CD4-positive, alpha-beta T cell (primary cell): ENCODE measurements around the gene CPA4. TPM values are rescaled to one million over a fixed set of nuclear protein-coding genes. Genes with fewer than 3 reads are reported as not detected.

Source experiments
- ATAC-seq: fragments of 200-7000 bp; cut with Tn5 transposase; one replicate; pipeline ENCODE4 v1.10.0; 2022; ENCODE audit warnings: mild to moderate bottlenecking; ENCODE audit not compliant: poor library complexity
- CTCF ChIA-PET: fragments of 350-600 bp; sonication (Branson Sonifier 250); formaldehyde crosslinking; loops from one replicate; lab custom pipeline; 2021; ENCODE audit warnings: antibody characterized with exemption, inconsistent platforms; lab: Charles Lee
- POLR2A ChIA-PET: fragments of 350-600 bp; sonication (Branson Sonifier 250); formaldehyde crosslinking; loops from one replicate; lab custom pipeline; 2021; ENCODE audit warnings: antibody characterized with exemption, inconsistent platforms; lab: Charles Lee
- DNase-seq, 14 experiments: peaks; one replicate each; pipeline ENCODE4 v3.0.0-alpha.2; 2013 to 2020; ENCODE audit warnings: mixed read lengths in 2 of 14
- H3K27ac ChIP-seq, 2 donors: one replicate each; pipeline versions ENCODE4 v1.5.1 to v1.7.0; 2013; ENCODE audit warnings: low read length in 2 of 2, low read depth in 1 of 2, mild to moderate bottlenecking in 1 of 2
- H3K27me3 ChIP-seq, 2 experiments: 1 replicate in 1 of 2; 2 replicates in 1 of 2; pipeline versions ENCODE4 v1.6.1 to v1.7.0; 2013; ENCODE audit warnings: low read length in 2 of 2, control low read depth in 1 of 2, mild to moderate bottlenecking in 1 of 2, moderate library complexity in 1 of 2; ENCODE audit not compliant: insufficient read depth in 2 of 2, control insufficient read depth in 1 of 2
- H3K36me3 ChIP-seq: one replicate; pipeline ENCODE4 v1.6.1; 2013; ENCODE audit warnings: low read length, control low read depth; ENCODE audit not compliant: insufficient read depth
- H3K4me1 ChIP-seq: one replicate; pipeline ENCODE4 v1.6.1; 2013; ENCODE audit warnings: low read length, control low read depth; ENCODE audit not compliant: insufficient read depth
- H3K4me3 ChIP-seq: one replicate; pipeline ENCODE4 v1.5.1; 2013; ENCODE audit warnings: mild to moderate bottlenecking, low read length, moderate library complexity
- H3K9me3 ChIP-seq, 2 experiments: 1 replicate in 1 of 2; 2 replicates in 1 of 2; pipeline versions ENCODE4 v1.6.1 to v1.7.0; 2013; ENCODE audit warnings: low read length in 2 of 2, mild to moderate bottlenecking in 2 of 2, control low read depth in 1 of 2, moderate library complexity in 1 of 2; ENCODE audit not compliant: control insufficient read depth in 1 of 2, insufficient read depth in 1 of 2
- H3K27ac Mint-ChIP-seq: one replicate; pipeline ENCODE4 v1.8.0; 2020; ENCODE audit warnings: mixed read lengths
- H3K27me3 Mint-ChIP-seq: one replicate; pipeline ENCODE4 v1.8.0; 2021; ENCODE audit warnings: mixed read lengths
- H3K36me3 Mint-ChIP-seq: one replicate; pipeline ENCODE4 v1.8.0; 2021; ENCODE audit warnings: low read depth, mixed read lengths
- H3K4me1 Mint-ChIP-seq: one replicate; pipeline ENCODE4 v1.8.0; 2021; ENCODE audit warnings: low read depth, mixed read lengths
- H3K4me3 Mint-ChIP-seq: one replicate; pipeline ENCODE4 v1.8.0; 2020; ENCODE audit warnings: mild to moderate bottlenecking, mixed read lengths
- H3K9me3 Mint-ChIP-seq: one replicate; pipeline ENCODE4 v1.8.0; 2020; ENCODE audit warnings: mixed read lengths
- intact Hi-C, 2 experiments: fragments of 100-400 bp; cut with DNase I in 1 of 2; cut with micrococcal nuclease in 1 of 2; formaldehyde crosslinking; loops; one replicate each; pipeline versions ENCODE4 v1.15.1 to v1.9.0; 2023 to 2025; cut with DNase I, micrococcal nuclease
- total RNA-seq, 174 experiments: library from RNA in 2 of 174; stranded (reverse) in 2 of 174; gene quantifications; one replicate each; pipeline ENCODE4 v1.2.3 and lab custom pipeline; 2021 to 2026
- TF ChIP-seq, protein P1 (sequence below): fragments of 200-600 bp; IDR thresholded peaks from one replicate; pipeline ENCODE4 v1.8.0; 2022; ENCODE audit warnings: antibody characterized with exemption, mild to moderate bottlenecking

The CPA4 gene
- total RNA-seq, 2 experiments from 2014 or later: not detected

DNA sequence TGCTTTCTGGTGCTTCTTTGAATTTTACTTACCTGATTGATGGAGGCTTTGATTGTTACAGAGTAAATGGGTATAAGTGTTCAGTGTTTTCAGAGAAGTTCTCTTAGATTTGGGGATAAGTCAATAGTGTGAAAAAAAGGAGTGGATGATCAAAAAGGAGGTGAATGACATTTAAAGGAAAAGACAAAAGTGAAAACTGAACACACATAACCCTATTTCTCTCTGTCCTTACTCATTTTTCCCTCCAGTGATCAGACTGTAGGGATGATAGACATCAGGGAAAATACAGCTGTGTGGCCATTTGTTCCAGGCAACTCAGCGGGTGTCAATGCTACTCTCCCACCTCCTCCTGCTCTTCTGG is 26.0 kb upstream of the CPA4 start:
- Histone ChIP-seq H3K27me3 (no peaks in the 10 kb centered on the region), H3K9me3 (peaks cover 0 to 1% of the 10 kb centered on the region in 2 experiments), H3K4me3 (no peak overlapping the region), H3K27ac (no peak overlapping the region), H3K36me3 (no peaks in the 10 kb centered on the region), H3K4me1 (no peaks in the 10 kb centered on the region)
- no peak overlapping the region for H3K27ac Mint-ChIP-seq
- DNase-seq (no peak), ATAC-seq (no peak)
- H3K36me3 Mint-ChIP-seq: no peaks in the 10 kb centered on the region
- no peaks in the 10 kb centered on the region for H3K4me1 Mint-ChIP-seq
- ChIA-PET CTCF (no interaction called here), POLR2A (no interaction called here)
- H3K4me3 Mint-ChIP-seq: no peak overlapping the region
- H3K9me3 Mint-ChIP-seq: no peaks in the 10 kb centered on the region
- intact Hi-C loops: no loop called here
- H3K27me3 Mint-ChIP-seq: no peaks in the 10 kb centered on the region
- TF ChIP-seq, protein P1, sequence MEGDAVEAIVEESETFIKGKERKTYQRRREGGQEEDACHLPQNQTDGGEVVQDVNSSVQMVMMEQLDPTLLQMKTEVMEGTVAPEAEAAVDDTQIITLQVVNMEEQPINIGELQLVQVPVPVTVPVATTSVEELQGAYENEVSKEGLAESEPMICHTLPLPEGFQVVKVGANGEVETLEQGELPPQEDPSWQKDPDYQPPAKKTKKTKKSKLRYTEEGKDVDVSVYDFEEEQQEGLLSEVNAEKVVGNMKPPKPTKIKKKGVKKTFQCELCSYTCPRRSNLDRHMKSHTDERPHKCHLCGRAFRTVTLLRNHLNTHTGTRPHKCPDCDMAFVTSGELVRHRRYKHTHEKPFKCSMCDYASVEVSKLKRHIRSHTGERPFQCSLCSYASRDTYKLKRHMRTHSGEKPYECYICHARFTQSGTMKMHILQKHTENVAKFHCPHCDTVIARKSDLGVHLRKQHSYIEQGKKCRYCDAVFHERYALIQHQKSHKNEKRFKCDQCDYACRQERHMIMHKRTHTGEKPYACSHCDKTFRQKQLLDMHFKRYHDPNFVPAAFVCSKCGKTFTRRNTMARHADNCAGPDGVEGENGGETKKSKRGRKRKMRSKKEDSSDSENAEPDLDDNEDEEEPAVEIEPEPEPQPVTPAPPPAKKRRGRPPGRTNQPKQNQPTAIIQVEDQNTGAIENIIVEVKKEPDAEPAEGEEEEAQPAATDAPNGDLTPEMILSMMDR: no peak

DNA sequence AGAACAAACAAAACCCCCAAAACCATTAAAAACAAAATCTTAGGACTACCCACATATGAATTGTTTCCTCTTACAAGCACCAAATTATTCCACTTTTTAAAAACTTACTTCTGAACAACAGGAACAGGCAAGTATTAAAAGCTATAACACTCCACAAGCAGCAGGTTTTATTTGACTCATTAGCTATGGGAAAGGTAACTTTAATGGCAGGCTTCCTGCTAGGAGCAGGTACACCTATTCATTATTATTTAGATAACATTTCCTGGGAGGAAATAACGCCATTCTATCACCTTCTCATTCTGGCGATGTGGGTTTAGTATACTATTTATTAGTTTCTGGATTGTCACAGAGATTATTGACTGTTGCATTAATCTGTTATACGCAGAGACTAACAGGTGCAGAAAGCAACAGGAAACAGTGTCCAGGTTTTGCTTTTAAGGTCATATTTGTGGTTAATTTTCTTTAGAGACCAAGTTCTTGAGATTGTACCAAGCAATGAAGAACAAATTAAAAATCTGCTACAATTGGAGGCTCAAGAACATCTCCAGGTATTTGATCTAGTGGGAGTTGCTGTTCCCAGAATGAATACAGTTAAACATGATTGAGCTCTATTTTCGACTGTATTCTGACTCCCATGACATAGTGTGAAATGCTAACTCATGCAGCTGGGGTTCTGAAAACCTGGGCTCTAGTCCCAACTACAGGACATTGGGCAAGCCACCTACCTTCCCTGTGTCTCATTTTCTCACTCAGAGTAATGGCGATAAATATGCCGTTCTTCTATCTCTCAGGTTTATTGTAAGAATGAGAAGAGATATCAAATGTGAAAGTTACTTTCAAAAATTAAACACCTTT is 24.3 kb upstream of the CPA4 start:
- Histone ChIP-seq H3K4me1 (peaks cover 5% of the 10 kb centered on the region), H3K36me3 (no peaks in the 10 kb centered on the region), H3K9me3 (no peaks in the 10 kb centered on the region), H3K27me3 (peaks cover 0 to 2% of the 10 kb centered on the region in 2 experiments), H3K4me3 (no peak overlapping the region), H3K27ac (no peak overlapping the region)
- no peaks in the 10 kb centered on the region for H3K4me1 Mint-ChIP-seq
- ATAC-seq: no peak
- DNase-seq: no peak
- H3K4me3 Mint-ChIP-seq: no peak overlapping the region
- TF ChIP-seq, protein P1: no peak
- no peaks in the 10 kb centered on the region for H3K36me3 Mint-ChIP-seq
- ChIA-PET CTCF (no interaction called here), POLR2A (no interaction called here)
- no peaks in the 10 kb centered on the region for H3K27me3 Mint-ChIP-seq
- no peaks in the 10 kb centered on the region for H3K9me3 Mint-ChIP-seq
- intact Hi-C loops: no loop called here
- H3K27ac Mint-ChIP-seq: no peak overlapping the region

DNA sequence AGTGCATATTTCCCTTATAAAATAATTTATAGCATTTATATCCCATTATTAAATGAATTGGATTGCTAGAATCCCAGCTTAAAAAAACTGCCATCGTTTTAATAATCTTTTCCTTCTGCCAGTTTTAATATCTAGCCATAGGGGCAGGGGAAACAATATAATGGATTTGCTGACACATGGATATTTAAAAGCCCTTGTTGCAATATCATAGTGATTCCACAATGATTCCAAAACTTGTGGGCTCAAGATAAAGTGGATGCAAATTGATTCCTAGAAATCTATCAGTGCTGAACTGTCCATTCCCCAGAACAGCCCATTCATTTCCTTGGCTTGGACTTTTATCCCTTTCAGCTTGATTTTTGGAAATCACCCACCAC is 23.7 kb upstream of the CPA4 start:
- H3K27ac Mint-ChIP-seq: no peak overlapping the region
- no peak overlapping the region for H3K4me3 ChIP-seq
- H3K9me3 ChIP-seq: no peaks in the 10 kb centered on the region
- ATAC-seq (no peak), DNase-seq (no peak)
- TF ChIP-seq, protein P1: no peak
- ChIA-PET CTCF (no interaction called here), POLR2A (no interaction called here)
- peaks cover 5% of the 10 kb centered on the region for H3K4me1 ChIP-seq
- H3K4me1 Mint-ChIP-seq: peaks cover 5% of the 10 kb centered on the region
- no peaks in the 10 kb centered on the region for H3K36me3 ChIP-seq
- no peak overlapping the region for H3K4me3 Mint-ChIP-seq
- no peak overlapping the region for H3K27ac ChIP-seq
- H3K36me3 Mint-ChIP-seq: no peaks in the 10 kb centered on the region
- H3K27me3 ChIP-seq: peaks cover 0 to 2% of the 10 kb centered on the region in 2 experiments
- intact Hi-C loops: no loop called here
- H3K9me3 Mint-ChIP-seq: no peaks in the 10 kb centered on the region
- no peaks in the 10 kb centered on the region for H3K27me3 Mint-ChIP-seq
